ENCODE measurements around the gene DNAAF2.
A peak's percentile ranks its signal among the peaks of the same experiment; 100 is the strongest.

The DNAAF2 gene

GRCh38 chr14:49634547-49635334 is at the start of gene DNAAF2:
Gene DNAAF2, minus strand, starts transcription at chr14:49635244. Its CDS starts 95 bp downstream, at chr14:49635149.
- peak within 1 kb of the TSS; percentile 96 for H3K27ac ChIP-seq
- H3K27me3 ChIP-seq: no peaks in the 10 kb centered on the region
- H3K4me1 ChIP-seq (ENCODE audit: control insufficient read depth in 1 of 2, insufficient read depth in 1 of 2, low read depth in 1 of 2, low read length in 1 of 2): peaks cover 25 to 30% of the 10 kb centered on the region in 2 experiments
- no peaks in the 10 kb centered on the region for H3K36me3 ChIP-seq
- H3K9me3 ChIP-seq: no peaks in the 10 kb centered on the region
- peak within 1 kb of the TSS; percentile 90 to 91 for H3K4me3 ChIP-seq (ENCODE audit: low read depth in 1 of 2, low read length in 1 of 2)
- TF ChIP-seq CTCF (IDR thresholded peaks at IDR 0.05): no peak

GRCh38 chr14:49679271-49679670 is 44.2 kb upstream of the DNAAF2 start:
- no peaks in the 10 kb centered on the region for H3K9me3 ChIP-seq
- H3K4me1 ChIP-seq (ENCODE audit: control insufficient read depth in 1 of 2, insufficient read depth in 1 of 2, low read depth in 1 of 2, low read length in 1 of 2): no peaks in the 10 kb centered on the region
- TF ChIP-seq CTCF (IDR thresholded peaks at IDR 0.05): no peak
- H3K27ac ChIP-seq: no peak overlapping the region
- H3K27me3 ChIP-seq: no peaks in the 10 kb centered on the region
- H3K36me3 ChIP-seq: peaks cover 10% of the 10 kb centered on the region
- H3K4me3 ChIP-seq (ENCODE audit: low read depth in 1 of 2, low read length in 1 of 2): no peak overlapping the region

GRCh38 chr14:49677643-49678042 is 42.6 kb upstream of the DNAAF2 start:
- H3K27me3 ChIP-seq: no peaks in the 10 kb centered on the region
- no peak overlapping the region for H3K4me3 ChIP-seq (ENCODE audit: low read depth in 1 of 2, low read length in 1 of 2)
- no peaks in the 10 kb centered on the region for H3K4me1 ChIP-seq (ENCODE audit: control insufficient read depth in 1 of 2, insufficient read depth in 1 of 2, low read depth in 1 of 2, low read length in 1 of 2)
- TF ChIP-seq CTCF (IDR thresholded peaks at IDR 0.05): no peak
- peaks cover 10% of the 10 kb centered on the region for H3K36me3 ChIP-seq
- no peaks in the 10 kb centered on the region for H3K9me3 ChIP-seq
- H3K27ac ChIP-seq: no peak overlapping the region

GRCh38 chr14:49673586-49673985 is 38.5 kb upstream of the DNAAF2 start:
- H3K36me3 ChIP-seq: peaks cover 10% of the 10 kb centered on the region

GRCh38 chr14:49670475-49670874 is 35.4 kb upstream of the DNAAF2 start:
- no peak for TF ChIP-seq CTCF (IDR thresholded peaks at IDR 0.05)
- Histone ChIP-seq H3K36me3 (no peaks in the 10 kb centered on the region), H3K9me3 (no peaks in the 10 kb centered on the region), H3K4me1 (ENCODE audit: control insufficient read depth in 1 of 2, insufficient read depth in 1 of 2, low read depth in 1 of 2, low read length in 1 of 2) (no peaks in the 10 kb centered on the region), H3K27me3 (no peaks in the 10 kb centered on the region), H3K27ac (no peak overlapping the region), H3K4me3 (ENCODE audit: low read depth in 1 of 2, low read length in 1 of 2) (no peak overlapping the region)

More at GRCh38 chr14:49673586-49673985, 38.5 kb upstream of the DNAAF2 start:
- Histone ChIP-seq H3K27me3 (no peaks in the 10 kb centered on the region), H3K4me1 (ENCODE audit: control insufficient read depth in 1 of 2, insufficient read depth in 1 of 2, low read depth in 1 of 2, low read length in 1 of 2) (no peaks in the 10 kb centered on the region), H3K27ac (no peak overlapping the region), H3K4me3 (ENCODE audit: low read depth in 1 of 2, low read length in 1 of 2) (no peak overlapping the region), H3K9me3 (no peaks in the 10 kb centered on the region)
- TF ChIP-seq CTCF (IDR thresholded peaks at IDR 0.05): no peak
